ENCODE results near the gene COL28A1.

COL28A1 gene

GRCh38 chr7:7557252-7557651, 21.6 kb upstream of the COL28A1 start:
- DNase-seq, result no peak

- no peak for DNase-seq
Measured at GRCh38 chr7:7556852-7557251, 21.2 kb upstream of the COL28A1 start.

GRCh38 chr7:7554649-7555575, 19.2 kb upstream of the COL28A1 start:
- no peak for DNase-seq

- DNase-seq, result no peak
Measured at GRCh38 chr7:7554021-7554432, 18.4 kb upstream of the COL28A1 start.

GRCh38 chr7:7553386-7553785, 17.7 kb upstream of the COL28A1 start:
- no peak for DNase-seq

- no peak for DNase-seq
Measured at GRCh38 chr7:7552199-7552598, 16.5 kb upstream of the COL28A1 start.

- DNase-seq, result no peak
Measured at GRCh38 chr7:7550663-7551062, 15.0 kb upstream of the COL28A1 start.

GRCh38 chr7:7548407-7548806, 12.7 kb upstream of the COL28A1 start:
- no peak for DNase-seq

- no peak for DNase-seq
Measured at GRCh38 chr7:7542251-7542835, 6.7 kb upstream of the COL28A1 start.

GRCh38 chr7:7539711-7540110, 4.0 kb upstream of the COL28A1 start:
- DNase-seq, result no peak

GRCh38 chr7:7539152-7539551, 3.5 kb upstream of the COL28A1 start:
- no peak for DNase-seq

- DNase-seq, result no peak
Measured at GRCh38 chr7:7537711-7538110, 2.0 kb upstream of the COL28A1 start.

- DNase-seq, result no peak
Measured at GRCh38 chr7:7536396-7537019, 835 bp upstream of the COL28A1 start.

GRCh38 chr7:7533831-7534430, 1.7 kb downstream of the COL28A1 start:
- DNase-seq, result no peak

GRCh38 chr7:7529328-7529727, 6.3 kb downstream of the COL28A1 start:
- no peak for DNase-seq

GRCh38 chr7:7527047-7527446, 8.6 kb downstream of the COL28A1 start:
- no peak for DNase-seq

- DNase-seq, result no peak
Measured at GRCh38 chr7:7526006-7526405, 9.7 kb downstream of the COL28A1 start.

- DNase-seq, result no peak
Measured at GRCh38 chr7:7524121-7524520, 11.6 kb downstream of the COL28A1 start.

GRCh38 chr7:7522421-7522820, 13.3 kb downstream of the COL28A1 start:
- DNase-seq, result no peak

- DNase-seq, result no peak
Measured at GRCh38 chr7:7521259-7521658, 14.4 kb downstream of the COL28A1 start.

- no peak for DNase-seq
Measured at GRCh38 chr7:7519528-7519927, 16.1 kb downstream of the COL28A1 start.

- no peak for DNase-seq
Measured at GRCh38 chr7:7519056-7519455, 16.6 kb downstream of the COL28A1 start.

GRCh38 chr7:7517754-7518153, 17.9 kb downstream of the COL28A1 start:
- DNase-seq, result no peak

- no peak for DNase-seq
Measured at GRCh38 chr7:7516662-7517061, 19.0 kb downstream of the COL28A1 start.

Data from GF-D8 (cell line).